ENCODE results near the gene TCEAL9. TPM values are rescaled to one million over a fixed set of nuclear protein-coding genes. Genes with fewer than 3 reads are reported as not detected.

TCEAL9 gene
- total and polyA plus RNA-seq, 2 of the 8 experiments (the other 6 are each of a cell fraction or from before 2014, with no cell fraction given), result 22.2 to 36.8 TPM

GRCh38 chrX:103398421-103398864, 42.1 kb downstream of the TCEAL9 start (continued):
- TF ChIP-seq CHD7 (IDR thresholded peaks at IDR 0.05; ENCODE audit: insufficient replicate concordance, low read length) (no peak), RNF2 (IDR thresholded peaks at IDR 0.05; ENCODE audit: borderline replicate concordance, low read depth, low read length, missing control alignments, poor library complexity, severe bottlenecking) (no peak), CBX5 (IDR thresholded peaks at IDR 0.05; ENCODE audit: low read depth, low read length) (no peak), POU5F1 (IDR thresholded peaks at IDR 0.05; ENCODE audit: low read depth, low read length) (no peak)
